Vagina (tissue), 2 donors: Measurements from ENCODE around the gene CD8A. TPM values are rescaled to one million over a fixed set of nuclear protein-coding genes. Genes with fewer than 3 reads are reported as not detected.

Source experiments
- DNase-seq, 2 donors: peaks; one replicate each; pipeline ENCODE4 v3.0.0-alpha.2; 2017; ENCODE audit errors: extremely low spot score in 2 of 2
- H3K27ac ChIP-seq: fragments of 200-600 bp; sonication (generic); one replicate; pipeline ENCODE4 v1.5.1; 2019
- H3K27me3 ChIP-seq: fragments of 200-600 bp; sonication (generic); one replicate; pipeline ENCODE4 v1.5.1; 2019
- H3K36me3 ChIP-seq, 2 donors: fragments of 200-600 bp; sonication (generic); one replicate each; pipeline ENCODE4 v1.5.1; 2017 to 2019
- H3K4me1 ChIP-seq: fragments of 200-600 bp; sonication (generic); one replicate; pipeline ENCODE4 v1.5.1; 2019
- H3K4me3 ChIP-seq, 2 donors: fragments of 200-600 bp; sonication (generic); 1 replicate in 1 of 2; 2 replicates in 1 of 2; pipeline ENCODE4 v1.5.1; 2016 to 2019
- H3K9me3 ChIP-seq: fragments of 200-600 bp; sonication (generic); one replicate; pipeline ENCODE4 v1.5.1; 2019
- POLR2A ChIP-seq, 2 donors: fragments of 450-650 bp; IDR thresholded peaks; one replicate each; pipeline ENCODE4 v1.6.1; 2017; ENCODE audit warnings: antibody characterized with exemption in 2 of 2, mild to moderate bottlenecking in 2 of 2, moderate library complexity in 2 of 2
- POLR2AphosphoS5 ChIP-seq, 2 donors: sonication (generic); formaldehyde crosslinking; IDR thresholded peaks; one replicate each; pipeline ENCODE4 v1.9.0; 2017; ENCODE audit warnings: antibody characterized with exemption in 2 of 2, mild to moderate bottlenecking in 2 of 2, low read depth in 1 of 2; ENCODE audit not compliant: insufficient read depth in 1 of 2
- intact Hi-C: fragments of 100-400 bp; cut with DNase I; formaldehyde crosslinking; loops from one replicate; pipeline ENCODE4 v1.15.1; 2023
- total RNA-seq: library from RNA; depleted of rRNA; stranded (reverse); fragments of >200 nt; gene quantifications from one replicate; pipeline ENCODE4 v1.2.3, GENCODE V29; 2016
- TF ChIP-seq, protein P1 (sequence below), 3 experiments: fragments of 450-650 bp in 2 of 3; fragments of 200-600 bp in 1 of 3; sonication (generic) in 1 of 3; IDR thresholded peaks; one replicate each; pipeline ENCODE4 v1.5.1; 2017 to 2019; ENCODE audit warnings: antibody characterized with exemption in 3 of 3, mild to moderate bottlenecking in 2 of 3, moderate library complexity in 2 of 3

The CD8A gene
- total RNA-seq, 1 donor from 2014 or later: 6.9 TPM

DNA sequence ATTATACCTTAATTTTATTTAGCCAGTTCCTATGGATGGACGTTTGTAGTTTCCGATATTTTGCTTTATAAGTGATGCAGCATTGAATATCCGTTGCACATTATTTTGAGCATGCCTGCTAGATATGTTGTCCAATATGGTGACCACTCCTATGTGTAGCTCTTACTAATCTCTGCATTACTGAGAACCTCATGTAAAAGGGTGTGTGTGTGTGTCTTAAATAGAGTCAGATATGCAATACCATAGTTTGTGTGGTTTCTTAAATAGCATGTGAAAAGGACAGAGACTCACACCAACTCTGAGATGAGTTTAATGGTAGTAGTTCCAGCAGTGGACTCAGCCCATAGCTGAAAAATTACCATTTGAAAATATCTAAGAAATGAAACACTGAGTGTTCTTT lies 32.3 kb downstream of the CD8A start:
- Histone ChIP-seq H3K4me1 (peaks cover under 1% of the 10 kb centered on the region), H3K27ac (no peak overlapping the region), H3K4me3 (no peak overlapping the region), H3K9me3 (no peaks in the 10 kb centered on the region), H3K36me3 (peaks cover 0 to 28% of the 10 kb centered on the region in 2 donors), H3K27me3 (no peaks in the 10 kb centered on the region)
- DNase-seq: no peak
- intact Hi-C loops: no loop called here
- TF ChIP-seq, protein P1, sequence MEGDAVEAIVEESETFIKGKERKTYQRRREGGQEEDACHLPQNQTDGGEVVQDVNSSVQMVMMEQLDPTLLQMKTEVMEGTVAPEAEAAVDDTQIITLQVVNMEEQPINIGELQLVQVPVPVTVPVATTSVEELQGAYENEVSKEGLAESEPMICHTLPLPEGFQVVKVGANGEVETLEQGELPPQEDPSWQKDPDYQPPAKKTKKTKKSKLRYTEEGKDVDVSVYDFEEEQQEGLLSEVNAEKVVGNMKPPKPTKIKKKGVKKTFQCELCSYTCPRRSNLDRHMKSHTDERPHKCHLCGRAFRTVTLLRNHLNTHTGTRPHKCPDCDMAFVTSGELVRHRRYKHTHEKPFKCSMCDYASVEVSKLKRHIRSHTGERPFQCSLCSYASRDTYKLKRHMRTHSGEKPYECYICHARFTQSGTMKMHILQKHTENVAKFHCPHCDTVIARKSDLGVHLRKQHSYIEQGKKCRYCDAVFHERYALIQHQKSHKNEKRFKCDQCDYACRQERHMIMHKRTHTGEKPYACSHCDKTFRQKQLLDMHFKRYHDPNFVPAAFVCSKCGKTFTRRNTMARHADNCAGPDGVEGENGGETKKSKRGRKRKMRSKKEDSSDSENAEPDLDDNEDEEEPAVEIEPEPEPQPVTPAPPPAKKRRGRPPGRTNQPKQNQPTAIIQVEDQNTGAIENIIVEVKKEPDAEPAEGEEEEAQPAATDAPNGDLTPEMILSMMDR (IDR thresholded peaks at IDR 0.05): no peak
- TF ChIP-seq POLR2AphosphoS5 (IDR thresholded peaks at IDR 0.05; ENCODE audit: insufficient read depth in 1 of 2, low read depth in 1 of 2): no peak
- TF ChIP-seq POLR2A (IDR thresholded peaks at IDR 0.05): no peak

DNA sequence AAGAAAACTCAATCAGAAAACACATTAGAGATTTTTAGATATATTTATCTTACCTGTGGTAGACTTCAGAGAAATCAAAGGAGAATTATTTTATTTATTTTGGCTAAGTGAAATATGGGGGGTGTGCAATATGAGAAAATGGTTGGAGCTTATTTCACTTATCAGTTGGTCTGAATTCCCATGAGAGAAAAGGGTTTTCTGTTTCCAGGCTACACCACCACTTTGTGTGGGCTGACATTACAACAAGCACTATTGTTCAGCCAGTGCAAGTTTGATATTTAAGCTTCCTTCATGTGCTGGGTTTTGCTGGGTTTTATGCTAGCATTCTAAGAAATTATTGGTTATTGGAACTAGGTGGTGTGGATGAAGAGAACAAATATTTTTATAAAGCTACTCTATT lies 37.1 kb downstream of the CD8A start:
- Histone ChIP-seq H3K27me3 (no peaks in the 10 kb centered on the region), H3K27ac (no peak overlapping the region), H3K4me1 (peaks cover 5% of the 10 kb centered on the region), H3K36me3 (peaks cover 0 to 40% of the 10 kb centered on the region in 2 donors), H3K9me3 (no peaks in the 10 kb centered on the region), H3K4me3 (no peak overlapping the region)
- DNase-seq: no peak
- TF ChIP-seq POLR2A (IDR thresholded peaks at IDR 0.05) (no peak), POLR2AphosphoS5 (IDR thresholded peaks at IDR 0.05; ENCODE audit: insufficient read depth in 1 of 2, low read depth in 1 of 2) (no peak)
- TF ChIP-seq, protein P1 (IDR thresholded peaks at IDR 0.05): no peak
- intact Hi-C loops: no loop called here

DNA sequence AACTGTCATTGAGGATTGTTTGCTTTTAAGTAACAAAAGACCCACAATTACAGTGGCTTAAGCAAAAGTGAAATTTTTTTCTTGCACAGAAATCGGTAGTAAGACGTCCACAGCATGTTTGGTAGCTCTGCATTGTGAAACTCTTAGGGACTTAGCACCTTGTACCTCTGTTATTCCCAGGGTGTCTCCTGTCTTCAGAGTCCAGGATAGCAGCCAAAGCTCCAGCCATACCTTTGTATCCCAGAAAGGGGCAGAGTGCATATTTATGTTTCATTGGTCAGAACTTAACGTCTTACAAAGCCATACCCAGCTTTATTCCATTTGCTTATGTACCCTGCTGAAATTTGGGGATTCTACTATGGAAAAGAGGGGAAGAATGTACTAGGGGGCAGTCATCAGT lies 37.8 kb downstream of the CD8A start:
- DNase-seq: no peak
- Histone ChIP-seq H3K36me3 (peaks cover 0 to 40% of the 10 kb centered on the region in 2 donors), H3K27ac (no peak overlapping the region), H3K9me3 (no peaks in the 10 kb centered on the region), H3K4me3 (no peak overlapping the region), H3K4me1 (peaks cover 6% of the 10 kb centered on the region), H3K27me3 (no peaks in the 10 kb centered on the region)
- intact Hi-C loops: no loop called here
- no peak for TF ChIP-seq POLR2A (IDR thresholded peaks at IDR 0.05)
- TF ChIP-seq, protein P1 (IDR thresholded peaks at IDR 0.05): no peak
- TF ChIP-seq POLR2AphosphoS5 (IDR thresholded peaks at IDR 0.05; ENCODE audit: insufficient read depth in 1 of 2, low read depth in 1 of 2): no peak

DNA sequence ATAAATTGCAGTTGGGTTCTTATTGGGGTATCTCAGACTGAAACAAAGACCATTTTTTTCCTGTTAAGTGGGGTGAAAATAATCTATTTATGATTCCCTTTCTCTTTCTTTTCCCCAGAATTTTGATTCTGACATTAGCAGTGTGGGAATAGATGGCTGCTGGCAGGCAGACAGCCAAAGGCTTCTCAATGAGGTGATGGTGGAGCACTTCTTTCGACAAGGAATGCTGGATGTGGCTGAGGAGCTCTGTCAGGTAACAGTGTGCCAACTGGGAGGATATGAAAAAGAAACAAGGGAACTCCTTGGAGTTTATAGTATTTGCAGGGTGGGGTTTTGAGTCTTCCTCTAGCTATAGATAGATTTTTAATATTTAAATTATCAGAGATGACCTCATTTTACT lies 38.9 kb downstream of the CD8A start:
- no peak for DNase-seq
- peaks cover 0 to 39% of the 10 kb centered on the region in 2 donors for H3K36me3 ChIP-seq
- no peak overlapping the region for H3K27ac ChIP-seq
- intact Hi-C loops: no loop called here
- peaks cover 12% of the 10 kb centered on the region for H3K4me1 ChIP-seq
- no peak for TF ChIP-seq POLR2A (IDR thresholded peaks at IDR 0.05)
- TF ChIP-seq POLR2AphosphoS5 (IDR thresholded peaks at IDR 0.05; ENCODE audit: insufficient read depth in 1 of 2, low read depth in 1 of 2): no peak
- TF ChIP-seq, protein P1 (IDR thresholded peaks at IDR 0.05): no peak
- H3K27me3 ChIP-seq: no peaks in the 10 kb centered on the region
- no peaks in the 10 kb centered on the region for H3K9me3 ChIP-seq
- H3K4me3 ChIP-seq: no peak overlapping the region

DNA sequence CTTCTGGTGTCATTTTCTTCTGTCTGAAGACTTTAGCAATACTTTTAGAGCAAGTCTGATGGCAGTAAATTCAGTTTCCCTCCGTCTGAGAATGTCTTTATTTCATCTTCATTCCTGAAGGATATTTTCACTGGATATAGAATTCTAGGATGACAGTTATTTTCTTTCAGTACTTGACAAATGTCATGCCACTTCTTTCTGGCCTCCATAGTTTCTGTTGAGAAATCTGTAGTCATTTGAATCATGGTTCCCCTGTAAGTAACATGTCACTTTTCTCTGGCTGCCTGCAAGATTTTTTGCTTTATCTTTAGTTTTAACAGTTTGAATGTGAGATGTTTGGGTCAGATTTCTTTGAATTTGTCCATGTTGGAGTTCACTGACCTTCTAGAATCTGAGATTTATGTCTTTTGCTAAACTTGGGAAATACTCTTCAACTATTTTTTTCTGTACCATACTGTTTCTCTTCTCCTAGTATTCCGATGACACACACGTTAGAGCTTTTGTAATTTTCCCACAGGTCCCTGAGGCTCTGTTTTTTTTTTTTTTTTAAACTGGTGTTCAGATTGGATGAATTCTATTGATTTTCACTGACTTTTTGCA lies 40.4 kb downstream of the CD8A start:
- H3K27me3 ChIP-seq: no peaks in the 10 kb centered on the region
- H3K27ac ChIP-seq: no peak overlapping the region
- TF ChIP-seq, protein P1 (IDR thresholded peaks at IDR 0.05): no peak
- TF ChIP-seq POLR2AphosphoS5 (IDR thresholded peaks at IDR 0.05; ENCODE audit: insufficient read depth in 1 of 2, low read depth in 1 of 2) (no peak), POLR2A (IDR thresholded peaks at IDR 0.05) (no peak)
- peaks cover 16% of the 10 kb centered on the region for H3K4me1 ChIP-seq
- H3K9me3 ChIP-seq: no peaks in the 10 kb centered on the region
- intact Hi-C loops: no loop called here
- H3K36me3 ChIP-seq: peaks cover 0 to 28% of the 10 kb centered on the region in 2 donors
- H3K4me3 ChIP-seq: no peak overlapping the region
- no peak for DNase-seq
